K562 (cell line): ENCODE measurements around the gene C4orf50.

Source experiments
- BRD4 ChIP-seq: fragments of 200-600 bp; sonication (generic); IDR thresholded peaks from 2 replicates; pipeline ENCODE4 v1.6.1; 2017; ENCODE audit warnings: inconsistent platforms
- CREM ChIP-seq: IDR thresholded peaks from 2 replicates; pipeline ENCODE4 v1.6.1; 2014; ENCODE audit warnings: antibody characterized with exemption, low read depth
- MTA3 ChIP-seq: fragments of 450-650 bp; formaldehyde crosslinking; IDR thresholded peaks from 2 replicates; pipeline ENCODE4 v1.6.1; 2017; ENCODE audit warnings: mild to moderate bottlenecking, borderline replicate concordance
- POLR2A ChIP-seq: fragments of 450-650 bp; conservative IDR thresholded peaks from 2 replicates; pipeline ENCODE4 v1.6.1; 2016
- SETDB1 ChIP-seq: IDR thresholded peaks from one replicate; pipeline ENCODE4 v1.6.1; 2012; ENCODE audit warnings: low read length, control low read depth, inconsistent platforms
- TARDBP ChIP-seq: fragments of 450-650 bp; IDR thresholded peaks from 2 replicates; pipeline ENCODE4 v1.6.1; 2016
- ZBTB1 ChIP-seq: sonication (generic); formaldehyde crosslinking; IDR thresholded peaks from 2 replicates; pipeline ENCODE4 v1.8.1; 2023; ENCODE audit warnings: missing genetic modification reagents, low read depth, mild to moderate bottlenecking, borderline replicate concordance
- TF ChIP-seq, protein P1 (sequence below), 3 experiments: IDR thresholded peaks in 2 of 3; conservative IDR thresholded peaks in 1 of 3; 2 replicates each; pipeline ENCODE4 v1.5.1; 2011 to 2012; ENCODE audit warnings: low read length in 3 of 3, mild to moderate bottlenecking in 3 of 3, control low read depth in 2 of 3, improper control_type of control experiment in 1 of 3, inconsistent platforms in 1 of 3, low read depth in 1 of 3, mixed read lengths in 1 of 3, moderate library complexity in 1 of 3; ENCODE audit not compliant: insufficient read depth in 2 of 3
- TF ChIP-seq, protein P2 (sequence below): fragments of 200-800 bp; sonication (Bioruptor generic); IDR thresholded peaks from 2 replicates; pipeline ENCODE4 v1.6.1; 2017; ENCODE audit warnings: missing genetic modification characterization, missing compliant biosample characterization
- TF ChIP-seq, protein P3 (sequence below), 2 experiments: fragments of 450-650 bp in 1 of 2; sonication (generic) in 1 of 2; formaldehyde crosslinking in 1 of 2; IDR thresholded peaks in 1 of 2; conservative IDR thresholded peaks in 1 of 2; 2 replicates each; pipeline versions ENCODE4 v1.6.1 to v1.8.1; 2016 to 2023; ENCODE audit warnings: mild to moderate bottlenecking in 2 of 2, moderate library complexity in 2 of 2, inconsistent platforms in 1 of 2, missing genetic modification reagents in 1 of 2
- TF ChIP-seq, protein P4 (sequence below), 2 experiments: IDR thresholded peaks; 2 replicates each; pipeline ENCODE4 v1.6.1; 2012; ENCODE audit warnings: improper control_type of control experiment in 2 of 2, low read depth in 2 of 2, low read length in 2 of 2, borderline replicate concordance in 1 of 2

DNA sequence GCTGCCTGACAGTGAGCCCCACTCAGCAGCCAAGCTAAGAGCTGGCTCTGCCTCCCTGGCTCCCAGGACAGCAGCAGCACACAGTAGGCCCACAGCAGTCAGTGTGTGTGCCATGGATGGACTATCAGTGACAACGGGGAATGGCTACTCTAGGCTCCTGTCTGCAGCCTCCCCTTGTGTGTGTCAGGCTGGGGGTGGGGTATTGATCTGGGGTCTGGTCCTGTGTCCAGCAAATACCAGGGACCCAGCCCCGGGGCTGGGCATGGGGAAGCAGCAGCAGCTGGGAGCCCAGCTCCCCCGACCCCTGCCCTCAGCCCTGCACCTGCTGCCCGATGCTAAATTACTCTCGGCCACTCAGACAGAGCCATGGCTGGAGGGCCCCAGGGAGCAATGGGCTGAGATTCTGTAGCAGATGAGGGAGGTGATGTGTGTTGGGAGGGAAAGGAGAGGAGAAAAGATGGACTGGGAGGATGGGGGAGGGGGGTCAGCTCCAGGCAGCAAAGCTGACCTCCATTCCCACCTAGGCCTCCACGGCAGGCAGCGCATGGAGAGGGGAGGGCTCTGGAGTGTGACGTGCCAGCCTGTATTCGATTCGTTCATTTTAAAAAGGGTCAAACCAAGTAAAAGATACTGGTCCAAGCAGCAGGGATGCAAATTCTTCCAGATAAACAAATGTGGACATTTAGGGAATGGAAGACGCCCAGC, 64.0 kb downstream of the C4orf50 start:
- TF ChIP-seq, protein P1, sequence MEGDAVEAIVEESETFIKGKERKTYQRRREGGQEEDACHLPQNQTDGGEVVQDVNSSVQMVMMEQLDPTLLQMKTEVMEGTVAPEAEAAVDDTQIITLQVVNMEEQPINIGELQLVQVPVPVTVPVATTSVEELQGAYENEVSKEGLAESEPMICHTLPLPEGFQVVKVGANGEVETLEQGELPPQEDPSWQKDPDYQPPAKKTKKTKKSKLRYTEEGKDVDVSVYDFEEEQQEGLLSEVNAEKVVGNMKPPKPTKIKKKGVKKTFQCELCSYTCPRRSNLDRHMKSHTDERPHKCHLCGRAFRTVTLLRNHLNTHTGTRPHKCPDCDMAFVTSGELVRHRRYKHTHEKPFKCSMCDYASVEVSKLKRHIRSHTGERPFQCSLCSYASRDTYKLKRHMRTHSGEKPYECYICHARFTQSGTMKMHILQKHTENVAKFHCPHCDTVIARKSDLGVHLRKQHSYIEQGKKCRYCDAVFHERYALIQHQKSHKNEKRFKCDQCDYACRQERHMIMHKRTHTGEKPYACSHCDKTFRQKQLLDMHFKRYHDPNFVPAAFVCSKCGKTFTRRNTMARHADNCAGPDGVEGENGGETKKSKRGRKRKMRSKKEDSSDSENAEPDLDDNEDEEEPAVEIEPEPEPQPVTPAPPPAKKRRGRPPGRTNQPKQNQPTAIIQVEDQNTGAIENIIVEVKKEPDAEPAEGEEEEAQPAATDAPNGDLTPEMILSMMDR (IDR thresholded peaks at IDR 0.05 in 2 of 3, conservative IDR thresholded peaks at IDR 0.05 in 1 of 3; ENCODE audit: insufficient read depth in 2 of 3, low read depth in 1 of 3, low read length in 3 of 3): no peak
- TF ChIP-seq POLR2A: no peak
- no peak for TF ChIP-seq MTA3
- TF ChIP-seq BRD4: no peak
- no peak for TF ChIP-seq SETDB1
- TF ChIP-seq, protein P2, sequence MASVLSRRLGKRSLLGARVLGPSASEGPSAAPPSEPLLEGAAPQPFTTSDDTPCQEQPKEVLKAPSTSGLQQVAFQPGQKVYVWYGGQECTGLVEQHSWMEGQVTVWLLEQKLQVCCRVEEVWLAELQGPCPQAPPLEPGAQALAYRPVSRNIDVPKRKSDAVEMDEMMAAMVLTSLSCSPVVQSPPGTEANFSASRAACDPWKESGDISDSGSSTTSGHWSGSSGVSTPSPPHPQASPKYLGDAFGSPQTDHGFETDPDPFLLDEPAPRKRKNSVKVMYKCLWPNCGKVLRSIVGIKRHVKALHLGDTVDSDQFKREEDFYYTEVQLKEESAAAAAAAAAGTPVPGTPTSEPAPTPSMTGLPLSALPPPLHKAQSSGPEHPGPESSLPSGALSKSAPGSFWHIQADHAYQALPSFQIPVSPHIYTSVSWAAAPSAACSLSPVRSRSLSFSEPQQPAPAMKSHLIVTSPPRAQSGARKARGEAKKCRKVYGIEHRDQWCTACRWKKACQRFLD (CRISPR knock-in tag): no peak
- no peak for TF ChIP-seq CREM
- TF ChIP-seq TARDBP: no peak
- no peak for TF ChIP-seq ZBTB1
- TF ChIP-seq, protein P3, sequence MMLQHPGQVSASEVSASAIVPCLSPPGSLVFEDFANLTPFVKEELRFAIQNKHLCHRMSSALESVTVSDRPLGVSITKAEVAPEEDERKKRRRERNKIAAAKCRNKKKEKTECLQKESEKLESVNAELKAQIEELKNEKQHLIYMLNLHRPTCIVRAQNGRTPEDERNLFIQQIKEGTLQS (IDR thresholded peaks at IDR 0.05): no peak
- TF ChIP-seq, protein P3 (CRISPR knock-in tag; conservative IDR thresholded peaks at IDR 0.05): no peak
- TF ChIP-seq, protein P4, sequence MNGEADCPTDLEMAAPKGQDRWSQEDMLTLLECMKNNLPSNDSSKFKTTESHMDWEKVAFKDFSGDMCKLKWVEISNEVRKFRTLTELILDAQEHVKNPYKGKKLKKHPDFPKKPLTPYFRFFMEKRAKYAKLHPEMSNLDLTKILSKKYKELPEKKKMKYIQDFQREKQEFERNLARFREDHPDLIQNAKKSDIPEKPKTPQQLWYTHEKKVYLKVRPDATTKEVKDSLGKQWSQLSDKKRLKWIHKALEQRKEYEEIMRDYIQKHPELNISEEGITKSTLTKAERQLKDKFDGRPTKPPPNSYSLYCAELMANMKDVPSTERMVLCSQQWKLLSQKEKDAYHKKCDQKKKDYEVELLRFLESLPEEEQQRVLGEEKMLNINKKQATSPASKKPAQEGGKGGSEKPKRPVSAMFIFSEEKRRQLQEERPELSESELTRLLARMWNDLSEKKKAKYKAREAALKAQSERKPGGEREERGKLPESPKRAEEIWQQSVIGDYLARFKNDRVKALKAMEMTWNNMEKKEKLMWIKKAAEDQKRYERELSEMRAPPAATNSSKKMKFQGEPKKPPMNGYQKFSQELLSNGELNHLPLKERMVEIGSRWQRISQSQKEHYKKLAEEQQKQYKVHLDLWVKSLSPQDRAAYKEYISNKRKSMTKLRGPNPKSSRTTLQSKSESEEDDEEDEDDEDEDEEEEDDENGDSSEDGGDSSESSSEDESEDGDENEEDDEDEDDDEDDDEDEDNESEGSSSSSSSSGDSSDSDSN (IDR thresholded peaks at IDR 0.05; ENCODE audit: borderline replicate concordance in 1 of 2, low read depth in 2 of 2, low read length in 2 of 2): no peak
